Measurements from ENCODE around the gene GADD45B. TPM values are rescaled to one million over a fixed set of nuclear protein-coding genes. Genes with fewer than 3 reads are reported as not detected.
"Not testable (repeated sequence)": the region's sequence is repeated elsewhere in the genome, so short reads cannot be mapped to it uniquely, and the experiment has no call there.

GADD45B gene
- total and polyA plus RNA-seq, 2 of the 4 experiments (the other 2 are of a cell fraction), result 30.1 to 106 TPM

- intact Hi-C loops (cut with micrococcal nuclease); H3K36me3 ChIP-seq (ENCODE audit: control insufficient read depth, insufficient read depth, low read length); H3K23ac ChIP-seq (ENCODE audit: low read depth, low read length); CTCF ChIA-PET; H2AFZ ChIP-seq (replicated peaks; ENCODE audit: low read length, poor library complexity); H2BK20ac ChIP-seq (ENCODE audit: low read depth, low read length); H3K9me3 ChIP-seq (ENCODE audit: control insufficient read depth, insufficient read depth, low read length); H2BK120ac ChIP-seq (ENCODE audit: low read depth, low read length); H3K27ac ChIP-seq (ENCODE audit: insufficient read depth, low read length); H3K4me2 ChIP-seq (ENCODE audit: low read depth, low read length); H3K4me1 ChIP-seq (ENCODE audit: control insufficient read depth, insufficient read depth, low read length); H3K27me3 ChIP-seq (ENCODE audit: control insufficient read depth, insufficient read depth, low read length); H4K5ac ChIP-seq (ENCODE audit: low read depth, low read length); DNase-seq; dilution Hi-C loops (cut with HindIII; ENCODE audit: low sequenced_read_pairs, unreplicated experiment); ATAC-seq (ENCODE audit: low read depth); H2AK9ac ChIP-seq (replicated peaks; ENCODE audit: low read depth, low read length, poor library complexity); H3K56ac ChIP-seq (ENCODE audit: extremely low read depth, insufficient read depth, low read length); H3K14ac ChIP-seq (replicated peaks; ENCODE audit: low read depth, low read length); H3K9ac ChIP-seq (ENCODE audit: low read depth, low read length); POLR2A ChIA-PET (ENCODE audit: unreplicated experiment); H3K4ac ChIP-seq (ENCODE audit: low read depth, low read length); H3K4me3 ChIP-seq (ENCODE audit: insufficient read depth, low read depth, low read length); H4K8ac ChIP-seq (ENCODE audit: low read depth in 2 of 2, low read length in 2 of 2); in situ Hi-C loops (cut with MboI; ENCODE audit: low sequenced_read_pairs); H4K91ac ChIP-seq (ENCODE audit: insufficient read depth, low read depth, low read length); H3K9me1 ChIP-seq (ENCODE audit: insufficient read depth, low read length); H2AK5ac ChIP-seq (ENCODE audit: low read depth, low read length); H3K18ac ChIP-seq (ENCODE audit: low read depth, low read length); BruUV-seq (replicated peaks); H2BK15ac ChIP-seq (ENCODE audit: low read depth, low read length); H2BK5ac ChIP-seq (ENCODE audit: low read depth, low read length, poor library complexity, severe bottlenecking): not testable (repeated sequence)
- WGBS, 2 experiments (ENCODE audit: extremely low coverage in 2 of 2, insufficient read length in 1 of 2), result 100% methylated on average over 1 of the region's 10 CpGs; no CpG with 5 or more reads in 1 of the 2 experiments
- H3K79me1 ChIP-seq (ENCODE audit: low read depth in 1 of 2, low read length in 2 of 2), result peaks cover 0 to 27% of the 10 kb centered on the region in 2 experiments; a peak in 1 of 4 replicates
- peaks cover 21% of the 10 kb centered on the region for H4K20me1 ChIP-seq (ENCODE audit: insufficient read depth, low read length)
Observed at GRCh38 chr19:2458776-2459175, 17.2 kb upstream of the GADD45B start.

Measured in IMR-90 (cell line).